ENCODE results near the gene NPHP1.
"Not testable (repeated sequence)": the region's sequence is repeated elsewhere in the genome, so short reads cannot be mapped to it uniquely, and the experiment has no call there.

Gene NPHP1
- 0.78 to 1.0 (median 0.97) reads per million in 3 donors for total RNA-seq

DNA sequence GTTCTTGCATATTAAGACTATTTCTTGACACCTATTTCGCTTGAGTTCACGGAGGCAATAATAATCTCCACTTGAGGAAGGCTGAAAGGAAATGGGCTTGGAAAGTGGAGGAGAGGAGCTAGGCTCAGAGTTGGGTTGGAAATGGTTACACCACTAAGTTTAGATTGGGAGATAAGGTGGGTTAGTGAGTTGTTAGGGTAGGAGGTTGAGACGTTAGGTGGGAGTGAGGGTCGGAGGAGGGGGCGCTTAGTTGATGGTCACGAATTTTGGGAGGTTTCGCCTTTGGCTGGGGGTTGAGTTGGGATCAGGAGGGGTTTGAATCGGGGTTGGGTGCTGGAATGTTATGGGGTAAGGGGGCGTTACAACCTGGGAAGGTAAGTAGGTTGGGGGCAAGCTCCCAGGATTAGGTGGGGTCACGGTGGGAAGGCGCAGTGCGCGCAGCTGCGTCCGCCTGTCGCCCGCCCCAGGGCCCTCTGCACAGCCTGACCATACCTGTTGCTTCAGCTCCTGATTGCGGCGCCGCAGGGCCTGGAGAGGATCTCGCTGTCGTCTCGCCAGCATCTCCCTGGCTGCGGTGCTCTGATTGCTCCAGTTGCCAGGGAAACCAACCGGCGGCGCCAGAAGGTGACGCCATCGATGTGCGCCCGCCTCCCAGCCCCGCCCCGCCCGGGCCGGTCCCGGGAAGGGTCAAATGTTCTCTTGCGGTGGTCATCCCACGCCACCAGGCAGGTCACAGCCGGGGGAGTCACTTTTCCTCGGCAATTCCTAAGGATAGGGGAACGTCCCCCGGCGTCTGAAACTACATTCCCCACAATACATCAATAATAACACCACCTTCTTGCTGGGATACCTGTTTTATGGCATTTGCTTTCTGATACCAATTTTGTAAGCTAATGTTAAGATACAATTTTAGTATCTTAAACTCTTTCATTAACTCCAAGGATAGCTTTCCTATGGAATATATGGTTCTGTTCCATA, at the start of gene NPHP1:
TSS of gene NPHP1 (minus strand) at position 606 of the 978 bp plus-strand sequence. CDS start at position 561, 45 bp downstream.
- H3K9me3 ChIP-seq (ENCODE audit: control insufficient read depth, low read length): no peaks in the 10 kb centered on the region
- H3K4me3 ChIP-seq (ENCODE audit: insufficient read depth, low read depth, low read length, poor library complexity, severe bottlenecking): peak within 1 kb of the TSS; percentile 63
- peaks cover 5% of the 10 kb centered on the region for H3K4me1 ChIP-seq (ENCODE audit: control insufficient read depth, insufficient read depth, low read length, poor library complexity, severe bottlenecking)
- peak; percentile 67 to 73 (median 71) for DNase-seq
- H3K27me3 ChIP-seq (replicated peaks; ENCODE audit: control insufficient read depth, insufficient read depth, low read length, poor library complexity, severe bottlenecking): no peaks in the 10 kb centered on the region
- H3K36me3 ChIP-seq (ENCODE audit: control insufficient read depth, insufficient read depth, low read length): no peaks in the 10 kb centered on the region
- H3K27ac ChIP-seq (ENCODE audit: insufficient read depth, low read length, poor library complexity, severe bottlenecking): peak within 1 kb of the TSS; percentile 61

GRCh38 chr2:110248081-110248795, 43.4 kb upstream of the NPHP1 start:
- not testable (repeated sequence) for H3K36me3 ChIP-seq (ENCODE audit: control insufficient read depth, insufficient read depth, low read length); H3K4me3 ChIP-seq (ENCODE audit: insufficient read depth, low read depth, low read length, poor library complexity, severe bottlenecking); DNase-seq; H3K9me3 ChIP-seq (ENCODE audit: control insufficient read depth, low read length); H3K27me3 ChIP-seq (replicated peaks; ENCODE audit: control insufficient read depth, insufficient read depth, low read length, poor library complexity, severe bottlenecking); H3K4me1 ChIP-seq (ENCODE audit: control insufficient read depth, insufficient read depth, low read length, poor library complexity, severe bottlenecking); H3K27ac ChIP-seq (ENCODE audit: insufficient read depth, low read length, poor library complexity, severe bottlenecking)

DNA sequence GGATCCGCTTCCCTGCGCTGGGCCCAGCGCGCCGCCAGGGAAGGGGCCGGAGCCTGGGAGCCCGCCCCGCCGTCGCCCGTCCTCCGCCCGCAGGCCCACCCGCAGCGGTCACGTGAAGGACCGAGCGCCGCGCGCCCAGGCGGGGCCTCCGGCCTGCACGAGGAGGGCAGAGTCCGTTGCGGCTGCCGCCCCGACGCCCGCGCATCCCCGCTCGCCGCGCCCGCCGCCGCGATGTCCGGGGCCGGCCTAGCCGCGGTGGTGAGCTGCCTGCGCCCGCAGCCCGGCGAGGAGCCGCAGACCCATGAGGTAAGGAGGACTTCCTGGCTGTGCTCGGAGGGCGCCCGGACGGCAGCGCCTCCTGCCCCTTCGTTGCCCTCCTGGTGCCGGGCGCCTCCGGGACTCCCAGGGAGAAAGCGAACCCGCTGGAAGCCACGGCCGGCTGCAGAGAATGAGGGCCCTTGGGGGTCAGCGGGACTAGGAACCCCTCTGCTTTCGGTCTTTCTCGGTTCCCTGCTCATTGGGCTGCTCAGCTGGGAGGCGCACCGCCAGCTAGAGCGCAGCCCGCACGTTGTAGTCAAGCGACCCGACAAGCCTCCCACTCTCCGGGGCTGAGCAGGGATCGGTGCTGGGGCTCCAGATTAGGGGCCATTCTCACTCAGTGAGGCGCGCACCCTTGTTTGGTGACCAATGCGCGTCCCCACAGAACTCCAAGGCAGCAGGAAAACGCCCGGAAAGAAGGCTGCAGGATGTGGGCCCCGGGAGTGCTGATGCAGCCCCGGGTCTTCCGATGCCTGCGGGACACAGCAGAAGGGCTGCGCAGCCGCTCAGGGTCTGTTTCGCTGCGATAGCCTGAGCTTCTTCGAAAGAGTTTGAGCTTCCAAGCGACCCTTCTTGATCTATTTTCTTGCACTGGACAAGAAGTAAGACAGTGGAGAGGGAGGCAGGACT, 40.9 kb upstream of the NPHP1 start:
- H3K4me1 ChIP-seq (ENCODE audit: control insufficient read depth, insufficient read depth, low read length, poor library complexity, severe bottlenecking); H3K9me3 ChIP-seq (ENCODE audit: control insufficient read depth, low read length); H3K36me3 ChIP-seq (ENCODE audit: control insufficient read depth, insufficient read depth, low read length): not testable (repeated sequence)

DNA sequence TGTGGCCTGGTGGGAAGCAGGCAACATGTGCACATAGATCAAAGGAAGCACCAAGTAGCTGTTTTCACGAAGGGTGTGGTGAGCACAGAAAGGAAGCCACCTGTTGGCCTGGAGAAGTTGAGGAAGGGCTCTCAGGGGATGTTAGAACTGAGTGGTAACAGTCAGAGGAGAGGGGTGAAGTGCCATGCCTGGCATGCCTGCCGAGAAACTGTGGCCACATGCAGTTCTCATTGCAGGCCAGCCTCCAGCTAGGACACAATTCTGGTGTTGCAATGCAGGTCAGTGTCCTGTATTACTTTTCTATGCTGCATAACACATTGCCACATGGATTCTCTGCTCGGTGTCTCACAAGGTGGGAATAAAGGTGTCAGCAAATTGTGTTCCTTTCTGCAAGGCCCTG, 38.5 kb upstream of the NPHP1 start:
- not testable (repeated sequence) for H3K36me3 ChIP-seq (ENCODE audit: control insufficient read depth, insufficient read depth, low read length); H3K27ac ChIP-seq (ENCODE audit: insufficient read depth, low read length, poor library complexity, severe bottlenecking); DNase-seq; H3K4me3 ChIP-seq (ENCODE audit: insufficient read depth, low read depth, low read length, poor library complexity, severe bottlenecking); H3K9me3 ChIP-seq (ENCODE audit: control insufficient read depth, low read length); H3K4me1 ChIP-seq (ENCODE audit: control insufficient read depth, insufficient read depth, low read length, poor library complexity, severe bottlenecking); H3K27me3 ChIP-seq (replicated peaks; ENCODE audit: control insufficient read depth, insufficient read depth, low read length, poor library complexity, severe bottlenecking)

More for the DNA sequence above, 40.9 kb upstream of the NPHP1 start:
- not testable (repeated sequence) for DNase-seq; H3K4me3 ChIP-seq (ENCODE audit: insufficient read depth, low read depth, low read length, poor library complexity, severe bottlenecking); H3K27me3 ChIP-seq (replicated peaks; ENCODE audit: control insufficient read depth, insufficient read depth, low read length, poor library complexity, severe bottlenecking); H3K27ac ChIP-seq (ENCODE audit: insufficient read depth, low read length, poor library complexity, severe bottlenecking)

GRCh38 chr2:110234514-110234913, 29.7 kb upstream of the NPHP1 start:
- H3K9me3 ChIP-seq (ENCODE audit: control insufficient read depth, low read length); H3K4me1 ChIP-seq (ENCODE audit: control insufficient read depth, insufficient read depth, low read length, poor library complexity, severe bottlenecking); DNase-seq; H3K4me3 ChIP-seq (ENCODE audit: insufficient read depth, low read depth, low read length, poor library complexity, severe bottlenecking); H3K27me3 ChIP-seq (replicated peaks; ENCODE audit: control insufficient read depth, insufficient read depth, low read length, poor library complexity, severe bottlenecking); H3K27ac ChIP-seq (ENCODE audit: insufficient read depth, low read length, poor library complexity, severe bottlenecking); H3K36me3 ChIP-seq (ENCODE audit: control insufficient read depth, insufficient read depth, low read length): not testable (repeated sequence)

- not testable (repeated sequence) for H3K27me3 ChIP-seq (replicated peaks; ENCODE audit: control insufficient read depth, insufficient read depth, low read length, poor library complexity, severe bottlenecking); H3K4me3 ChIP-seq (ENCODE audit: insufficient read depth, low read depth, low read length, poor library complexity, severe bottlenecking); DNase-seq; H3K9me3 ChIP-seq (ENCODE audit: control insufficient read depth, low read length); H3K27ac ChIP-seq (ENCODE audit: insufficient read depth, low read length, poor library complexity, severe bottlenecking); H3K36me3 ChIP-seq (ENCODE audit: control insufficient read depth, insufficient read depth, low read length); H3K4me1 ChIP-seq (ENCODE audit: control insufficient read depth, insufficient read depth, low read length, poor library complexity, severe bottlenecking)
These were observed 25.1 kb upstream of the NPHP1 start for GRCh38 chr2:110229886-110230285.

DNA sequence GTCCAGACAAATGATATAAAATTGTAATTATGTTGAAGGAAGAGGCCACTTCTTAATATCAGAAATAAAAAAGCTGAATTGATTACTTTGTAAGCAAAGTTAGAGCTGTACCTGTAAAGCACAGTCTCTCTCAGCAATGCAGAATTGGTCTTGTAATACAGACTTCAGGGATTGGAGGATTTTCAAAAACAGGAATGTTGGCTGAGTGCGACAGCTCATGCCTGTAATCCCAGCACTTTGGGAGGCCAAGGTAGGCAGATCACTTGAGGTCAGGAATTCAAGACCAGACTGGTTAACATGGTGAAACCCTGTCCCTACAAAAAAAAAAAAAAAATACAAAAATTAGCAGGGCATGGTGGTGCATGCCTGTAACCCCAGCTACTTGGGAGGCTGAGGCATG, 17.8 kb upstream of the NPHP1 start:
- DNase-seq; H3K4me3 ChIP-seq (ENCODE audit: insufficient read depth, low read depth, low read length, poor library complexity, severe bottlenecking); H3K9me3 ChIP-seq (ENCODE audit: control insufficient read depth, low read length); H3K36me3 ChIP-seq (ENCODE audit: control insufficient read depth, insufficient read depth, low read length); H3K27ac ChIP-seq (ENCODE audit: insufficient read depth, low read length, poor library complexity, severe bottlenecking); H3K4me1 ChIP-seq (ENCODE audit: control insufficient read depth, insufficient read depth, low read length, poor library complexity, severe bottlenecking): not testable (repeated sequence)
- H3K27me3 ChIP-seq (replicated peaks; ENCODE audit: control insufficient read depth, insufficient read depth, low read length, poor library complexity, severe bottlenecking): peaks cover 12% of the 10 kb centered on the region

GRCh38 chr2:110221938-110222337, 17.1 kb upstream of the NPHP1 start:
- Histone ChIP-seq H3K4me3 (ENCODE audit: insufficient read depth, low read depth, low read length, poor library complexity, severe bottlenecking) (no peak overlapping the region), H3K36me3 (ENCODE audit: control insufficient read depth, insufficient read depth, low read length) (no peaks in the 10 kb centered on the region)

DNA sequence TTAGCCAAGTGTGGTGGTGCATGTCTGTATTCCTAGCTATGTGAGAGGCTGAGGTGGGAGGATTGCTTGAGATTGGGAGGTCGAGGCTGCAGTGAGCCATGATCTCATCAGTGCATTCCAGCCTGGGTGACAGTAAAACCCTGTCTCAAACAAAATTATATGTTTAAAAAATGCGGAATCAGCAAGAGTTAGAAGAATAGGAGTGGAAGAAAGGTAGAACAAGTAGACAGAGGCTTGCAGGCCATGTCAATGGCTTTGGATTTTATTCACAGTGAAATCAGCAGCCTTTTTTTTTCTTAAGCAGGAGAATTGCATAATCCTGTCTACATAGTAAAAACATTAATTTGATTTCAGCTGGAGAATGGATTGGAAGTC, 15.4 kb upstream of the NPHP1 start:
- peaks cover 7% of the 10 kb centered on the region for H3K27me3 ChIP-seq (replicated peaks; ENCODE audit: control insufficient read depth, insufficient read depth, low read length, poor library complexity, severe bottlenecking)

More at GRCh38 chr2:110221938-110222337, 17.1 kb upstream of the NPHP1 start:
- H3K27ac ChIP-seq (ENCODE audit: insufficient read depth, low read length, poor library complexity, severe bottlenecking): no peak overlapping the region
- peaks cover 7% of the 10 kb centered on the region for H3K27me3 ChIP-seq (replicated peaks; ENCODE audit: control insufficient read depth, insufficient read depth, low read length, poor library complexity, severe bottlenecking)
- H3K4me1 ChIP-seq (ENCODE audit: control insufficient read depth, insufficient read depth, low read length, poor library complexity, severe bottlenecking): no peaks in the 10 kb centered on the region
- no peaks in the 10 kb centered on the region for H3K9me3 ChIP-seq (ENCODE audit: control insufficient read depth, low read length)
- no peak for DNase-seq

More for the DNA sequence above, 15.4 kb upstream of the NPHP1 start:
- no peak for DNase-seq
- no peak overlapping the region for H3K27ac ChIP-seq (ENCODE audit: insufficient read depth, low read length, poor library complexity, severe bottlenecking)
- H3K9me3 ChIP-seq (ENCODE audit: control insufficient read depth, low read length): no peaks in the 10 kb centered on the region
- H3K4me3 ChIP-seq (ENCODE audit: insufficient read depth, low read depth, low read length, poor library complexity, severe bottlenecking): no peak overlapping the region
- H3K36me3 ChIP-seq (ENCODE audit: control insufficient read depth, insufficient read depth, low read length): no peaks in the 10 kb centered on the region
- no peaks in the 10 kb centered on the region for H3K4me1 ChIP-seq (ENCODE audit: control insufficient read depth, insufficient read depth, low read length, poor library complexity, severe bottlenecking)
